ENCODE results near the gene OR7C1.

DNA sequence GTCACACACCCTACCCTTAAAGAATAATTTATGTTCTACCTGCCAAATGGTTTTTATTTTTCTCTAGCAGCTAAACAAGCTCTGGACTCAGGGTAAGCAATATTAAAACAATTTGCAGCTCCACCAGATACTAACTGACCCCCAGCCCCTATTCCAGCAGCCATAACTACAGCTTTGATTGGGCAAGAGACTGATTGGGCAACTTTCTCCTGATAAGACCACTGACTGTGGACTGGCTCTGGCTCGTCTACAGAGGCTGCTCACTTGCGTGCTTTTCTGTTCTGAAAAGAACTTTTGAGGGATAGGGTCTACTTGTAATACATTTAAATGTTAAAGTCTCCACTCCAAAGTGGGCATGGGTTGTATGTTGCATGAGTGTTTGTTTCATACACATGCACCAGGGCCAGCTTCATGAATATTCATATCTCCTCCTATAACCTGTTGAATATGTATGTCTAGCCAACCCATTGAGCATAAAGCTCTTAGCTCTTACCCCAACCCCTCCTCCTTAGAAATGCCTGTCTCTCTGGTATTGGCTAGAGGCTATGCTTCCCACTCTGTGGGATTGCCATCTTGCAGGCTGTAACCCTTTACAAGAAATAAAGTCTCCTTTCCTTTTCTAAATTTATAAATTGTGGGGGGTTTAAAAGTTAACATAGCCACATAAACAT lies 19.9 kb downstream of the OR7C1 start:
- no peak for TF ChIP-seq CTCF (conservative IDR thresholded peaks at IDR 0.05)
- TF ChIP-seq EZH2 (IDR thresholded peaks at IDR 0.05; ENCODE audit: low read depth): no peak

Measured in PC-9 (cell line).